ENCODE results near the gene CACNA1H. TPM values are rescaled to one million over a fixed set of nuclear protein-coding genes. Genes with fewer than 3 reads are reported as not detected.

The CACNA1H gene
- total RNA-seq, 4 donors from 2014 or later = 225 to 361 (median 259) TPM

DNA sequence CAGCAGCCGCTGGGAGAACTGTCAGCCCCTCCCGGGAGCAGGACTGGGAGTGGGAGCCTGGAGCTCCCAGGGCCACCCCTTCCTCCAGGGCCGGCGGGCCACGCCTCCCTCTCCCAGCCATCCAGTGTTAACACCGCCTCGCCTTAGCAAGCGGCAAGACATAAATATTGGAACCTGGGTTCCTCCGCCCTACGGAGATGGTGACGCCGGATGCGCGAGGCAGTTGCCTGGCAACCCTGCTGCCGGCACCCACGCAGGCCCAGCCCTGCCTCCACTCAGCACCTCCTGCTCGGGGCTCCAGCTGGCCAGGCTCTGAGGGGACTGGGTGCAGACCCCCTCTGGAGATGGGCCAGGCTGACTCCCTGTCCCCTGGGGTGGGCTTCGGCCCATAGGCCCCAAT is 27.4 kb upstream of the CACNA1H start:
- intact Hi-C loops (cut with DNase I) = no loop called here
- peaks cover 0 to 10% (median 9%) of the 10 kb centered on the region in 4 donors for H3K4me1 ChIP-seq
- WGBS = 13% methylated on average over 4 of the region's 18 CpGs

DNA sequence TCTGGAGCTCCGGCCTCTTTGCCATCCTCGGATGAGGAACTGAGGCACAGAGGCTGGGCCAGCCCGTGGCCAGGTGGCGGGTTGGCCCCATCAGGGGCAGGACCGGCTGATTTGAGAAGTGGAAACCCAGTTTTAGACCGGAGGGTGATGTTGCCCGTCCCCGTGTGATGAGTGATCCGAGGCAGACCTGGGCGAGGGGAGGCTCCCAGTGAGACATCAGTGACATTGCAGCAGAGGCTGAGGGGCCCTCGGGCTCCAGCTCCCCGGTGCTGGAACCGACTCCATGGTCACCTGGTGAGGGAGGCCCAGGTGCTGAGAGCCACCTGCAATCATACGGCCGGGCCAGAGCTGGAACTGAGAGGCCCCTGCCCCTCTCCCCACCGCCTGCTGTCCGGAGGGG is 26.9 kb upstream of the CACNA1H start:
- WGBS = 58% methylated on average over 13 of the region's 17 CpGs
- peaks cover 0 to 14% (median 0%) of the 10 kb centered on the region in 4 donors for H3K27me3 ChIP-seq
- TF ChIP-seq EP300 (IDR thresholded peaks at IDR 0.05) (no peak), POLR2AphosphoS5 (IDR thresholded peaks at IDR 0.05) (no peak), POLR2A (IDR thresholded peaks at IDR 0.05; ENCODE audit: low read depth) (no peak)
- TF ChIP-seq, protein P1, sequence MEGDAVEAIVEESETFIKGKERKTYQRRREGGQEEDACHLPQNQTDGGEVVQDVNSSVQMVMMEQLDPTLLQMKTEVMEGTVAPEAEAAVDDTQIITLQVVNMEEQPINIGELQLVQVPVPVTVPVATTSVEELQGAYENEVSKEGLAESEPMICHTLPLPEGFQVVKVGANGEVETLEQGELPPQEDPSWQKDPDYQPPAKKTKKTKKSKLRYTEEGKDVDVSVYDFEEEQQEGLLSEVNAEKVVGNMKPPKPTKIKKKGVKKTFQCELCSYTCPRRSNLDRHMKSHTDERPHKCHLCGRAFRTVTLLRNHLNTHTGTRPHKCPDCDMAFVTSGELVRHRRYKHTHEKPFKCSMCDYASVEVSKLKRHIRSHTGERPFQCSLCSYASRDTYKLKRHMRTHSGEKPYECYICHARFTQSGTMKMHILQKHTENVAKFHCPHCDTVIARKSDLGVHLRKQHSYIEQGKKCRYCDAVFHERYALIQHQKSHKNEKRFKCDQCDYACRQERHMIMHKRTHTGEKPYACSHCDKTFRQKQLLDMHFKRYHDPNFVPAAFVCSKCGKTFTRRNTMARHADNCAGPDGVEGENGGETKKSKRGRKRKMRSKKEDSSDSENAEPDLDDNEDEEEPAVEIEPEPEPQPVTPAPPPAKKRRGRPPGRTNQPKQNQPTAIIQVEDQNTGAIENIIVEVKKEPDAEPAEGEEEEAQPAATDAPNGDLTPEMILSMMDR (IDR thresholded peaks at IDR 0.05) = no peak
- intact Hi-C loops (cut with DNase I) = no loop called here
- H3K27ac ChIP-seq (replicated peaks in 1 of 4) = no peak overlapping the region
- no peaks in the 10 kb centered on the region for H3K9me3 ChIP-seq
- peaks cover 0 to 10% (median 9%) of the 10 kb centered on the region in 4 donors for H3K4me1 ChIP-seq
- H3K4me3 ChIP-seq = no peak overlapping the region
- DNase-seq (ENCODE audit: extremely low spot score) = no peak
- H3K36me3 ChIP-seq = no peaks in the 10 kb centered on the region

More for the DNA sequence above, 27.4 kb upstream of the CACNA1H start:
- H3K9me3 ChIP-seq = no peaks in the 10 kb centered on the region
- H3K27me3 ChIP-seq = peaks cover 0 to 14% (median 0%) of the 10 kb centered on the region in 4 donors
- no peak overlapping the region for H3K4me3 ChIP-seq
- no peak overlapping the region for H3K27ac ChIP-seq (replicated peaks in 1 of 4)
- H3K36me3 ChIP-seq = no peaks in the 10 kb centered on the region
- DNase-seq (ENCODE audit: extremely low spot score) = no peak
- TF ChIP-seq, protein P1 (IDR thresholded peaks at IDR 0.05) = no peak
- TF ChIP-seq POLR2AphosphoS5 (IDR thresholded peaks at IDR 0.05) (peak in 1 of 2 donors; percentile 25), EP300 (IDR thresholded peaks at IDR 0.05) (no peak)

DNA sequence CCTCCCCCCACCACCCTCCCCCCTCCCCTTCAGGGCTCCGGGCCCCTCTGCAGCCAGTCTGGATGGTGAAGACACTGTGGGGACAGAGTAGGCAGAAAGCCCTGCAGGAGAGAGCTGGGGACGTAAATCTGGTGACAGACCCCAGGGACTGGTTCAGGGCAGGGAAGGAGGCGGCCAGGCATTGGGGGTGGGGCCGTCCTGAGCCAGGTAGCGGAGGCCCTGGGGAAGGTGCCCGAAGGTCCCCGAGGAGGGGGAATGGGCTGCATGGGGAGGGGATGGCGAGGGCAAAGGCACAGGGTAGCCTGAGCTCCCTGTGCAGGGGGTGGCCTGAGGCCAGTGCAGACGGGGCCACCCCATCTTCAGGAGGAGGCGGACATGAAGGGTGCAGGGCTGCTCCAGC is 26.3 kb upstream of the CACNA1H start:
- intact Hi-C loops (cut with DNase I) = no loop called here

DNA sequence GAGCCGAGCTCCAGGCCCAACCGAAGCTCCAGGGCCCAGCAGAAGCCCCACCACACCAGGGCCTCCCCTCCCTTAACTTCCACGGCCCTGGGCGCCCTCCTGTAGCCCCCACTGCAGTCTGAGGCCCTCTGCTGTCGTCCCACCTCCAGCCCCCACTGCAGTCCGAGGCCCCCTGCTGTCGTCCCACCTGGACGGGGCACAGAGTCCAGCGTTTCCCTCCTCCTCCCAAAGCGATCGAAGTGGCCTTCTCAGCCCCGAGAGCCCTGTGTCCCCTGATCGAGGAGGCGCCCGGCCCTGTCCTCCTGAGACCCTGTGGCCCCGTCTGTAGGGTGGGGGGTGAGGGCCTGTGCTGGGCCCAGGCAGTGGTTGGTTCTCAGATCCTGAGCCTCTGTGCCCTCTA is 25.8 kb upstream of the CACNA1H start:
- H3K27me3 ChIP-seq = peaks cover 0 to 14% (median 0%) of the 10 kb centered on the region in 4 donors
- 68% methylated on average over 11 of the region's 16 CpGs for WGBS
- peaks cover 0 to 10% (median 9%) of the 10 kb centered on the region in 4 donors for H3K4me1 ChIP-seq
- no peak overlapping the region for H3K4me3 ChIP-seq
- intact Hi-C loops (cut with DNase I) = no loop called here
- no peak overlapping the region for H3K27ac ChIP-seq (replicated peaks in 1 of 4)
- no peaks in the 10 kb centered on the region for H3K9me3 ChIP-seq
- no peak for TF ChIP-seq POLR2AphosphoS5 (IDR thresholded peaks at IDR 0.05)
- TF ChIP-seq EP300 (IDR thresholded peaks at IDR 0.05) = no peak
- TF ChIP-seq, protein P1 (IDR thresholded peaks at IDR 0.05) = no peak
- no peak for TF ChIP-seq POLR2A (IDR thresholded peaks at IDR 0.05; ENCODE audit: low read depth)
- H3K36me3 ChIP-seq = no peaks in the 10 kb centered on the region
- no peak for DNase-seq (ENCODE audit: extremely low spot score)

More for the DNA sequence above, 26.3 kb upstream of the CACNA1H start:
- Histone ChIP-seq H3K9me3 (no peaks in the 10 kb centered on the region), H3K36me3 (no peaks in the 10 kb centered on the region), H3K4me1 (peaks cover 0 to 10% (median 9%) of the 10 kb centered on the region in 4 donors), H3K4me3 (no peak overlapping the region), H3K27me3 (peaks cover 0 to 14% (median 0%) of the 10 kb centered on the region in 4 donors), H3K27ac (replicated peaks in 1 of 4) (no peak overlapping the region)
- no peak for TF ChIP-seq EP300 (IDR thresholded peaks at IDR 0.05)
- no peak for TF ChIP-seq POLR2A (IDR thresholded peaks at IDR 0.05; ENCODE audit: low read depth)
- TF ChIP-seq, protein P1 (IDR thresholded peaks at IDR 0.05) = no peak
- TF ChIP-seq POLR2AphosphoS5 (IDR thresholded peaks at IDR 0.05) = no peak
- 63% methylated on average over 9 of the region's 10 CpGs for WGBS
- DNase-seq (ENCODE audit: extremely low spot score) = no peak
